WI38 (cell line): ENCODE results near the gene PTPRE.

Experiments used
- H3K4me3 ChIP-seq: 2 replicates; pipeline ENCODE4 v1.5.1; 2011; ENCODE audit warnings: low read depth, mild to moderate bottlenecking, control low read depth, low read length
- TF ChIP-seq, protein P1 (sequence below): IDR thresholded peaks from 2 replicates; pipeline ENCODE4 v1.5.1; 2012; ENCODE audit warnings: low read depth, mild to moderate bottlenecking, control low read depth, low read length

The PTPRE gene

DNA sequence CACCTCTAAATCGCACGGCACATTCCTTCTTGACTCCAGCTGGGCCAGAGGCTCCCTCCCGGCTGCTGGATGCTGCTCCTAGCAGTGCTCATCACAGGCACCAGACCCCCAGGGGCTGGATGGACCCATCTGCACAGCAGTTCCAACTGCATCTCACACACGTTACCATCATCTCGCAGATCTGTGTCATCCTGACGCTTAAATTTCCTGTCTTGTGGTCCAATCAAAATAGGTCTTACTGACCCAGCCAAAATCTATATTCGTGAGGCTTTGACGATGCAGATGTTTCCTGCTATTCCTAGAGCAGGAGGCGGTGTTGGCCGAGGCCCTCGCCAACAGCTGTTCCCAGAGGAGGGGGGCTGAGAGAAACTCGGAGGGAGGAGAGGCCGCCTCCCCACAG is 111.3 kb downstream of the PTPRE start:
- no peak overlapping the region for H3K4me3 ChIP-seq
- TF ChIP-seq, protein P1, sequence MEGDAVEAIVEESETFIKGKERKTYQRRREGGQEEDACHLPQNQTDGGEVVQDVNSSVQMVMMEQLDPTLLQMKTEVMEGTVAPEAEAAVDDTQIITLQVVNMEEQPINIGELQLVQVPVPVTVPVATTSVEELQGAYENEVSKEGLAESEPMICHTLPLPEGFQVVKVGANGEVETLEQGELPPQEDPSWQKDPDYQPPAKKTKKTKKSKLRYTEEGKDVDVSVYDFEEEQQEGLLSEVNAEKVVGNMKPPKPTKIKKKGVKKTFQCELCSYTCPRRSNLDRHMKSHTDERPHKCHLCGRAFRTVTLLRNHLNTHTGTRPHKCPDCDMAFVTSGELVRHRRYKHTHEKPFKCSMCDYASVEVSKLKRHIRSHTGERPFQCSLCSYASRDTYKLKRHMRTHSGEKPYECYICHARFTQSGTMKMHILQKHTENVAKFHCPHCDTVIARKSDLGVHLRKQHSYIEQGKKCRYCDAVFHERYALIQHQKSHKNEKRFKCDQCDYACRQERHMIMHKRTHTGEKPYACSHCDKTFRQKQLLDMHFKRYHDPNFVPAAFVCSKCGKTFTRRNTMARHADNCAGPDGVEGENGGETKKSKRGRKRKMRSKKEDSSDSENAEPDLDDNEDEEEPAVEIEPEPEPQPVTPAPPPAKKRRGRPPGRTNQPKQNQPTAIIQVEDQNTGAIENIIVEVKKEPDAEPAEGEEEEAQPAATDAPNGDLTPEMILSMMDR: no peak

DNA sequence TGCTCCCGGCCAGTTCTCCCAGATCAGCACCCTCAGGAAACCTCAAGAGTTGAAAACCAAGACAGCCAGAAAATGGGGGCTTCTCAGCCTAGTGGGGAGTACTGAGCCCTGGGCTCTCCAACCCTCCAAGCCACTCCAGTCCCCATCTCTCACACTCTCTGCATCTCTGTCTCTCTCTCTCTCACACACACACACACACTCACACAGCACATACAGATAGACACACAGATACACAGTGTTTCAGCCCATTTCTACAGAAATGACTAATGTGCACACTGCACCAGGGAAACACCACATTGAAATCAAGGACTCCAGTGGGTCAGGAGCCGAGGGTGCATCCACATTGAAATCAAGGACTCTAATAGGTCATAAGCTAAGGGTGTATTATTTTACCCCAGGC is 111.8 kb downstream of the PTPRE start:
- H3K4me3 ChIP-seq: no peak overlapping the region
- TF ChIP-seq, protein P1: no peak

- TF ChIP-seq, protein P1: no peak
Measured at GRCh38 chr10:128022261-128023196, 115.6 kb downstream of the PTPRE start.

DNA sequence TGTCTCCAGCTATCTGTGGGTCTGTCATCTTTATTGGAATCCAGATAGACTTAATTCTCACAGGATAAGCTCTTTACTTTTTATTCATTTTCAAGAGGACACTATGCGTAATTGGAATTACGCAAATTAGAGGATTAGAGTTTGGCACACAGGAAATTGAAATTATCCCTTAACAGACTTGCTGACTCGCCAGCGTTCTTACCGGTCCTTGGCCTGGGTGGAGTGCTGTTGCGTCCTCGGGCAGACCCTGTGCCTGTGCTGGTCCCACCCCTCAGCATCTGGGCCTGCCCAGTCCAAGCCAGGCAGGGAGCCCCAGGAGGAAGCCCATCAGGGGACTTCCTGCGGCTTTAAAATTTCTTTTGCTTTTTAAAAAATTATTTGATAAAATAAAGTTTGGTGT is 117.5 kb downstream of the PTPRE start:
- H3K4me3 ChIP-seq: no peak overlapping the region
- TF ChIP-seq, protein P1: no peak

More at GRCh38 chr10:128022261-128023196, 115.6 kb downstream of the PTPRE start:
- no peak overlapping the region for H3K4me3 ChIP-seq

GRCh38 chr10:128025437-128025836 is 118.5 kb downstream of the PTPRE start:
- TF ChIP-seq, protein P1: no peak
- H3K4me3 ChIP-seq: no peak overlapping the region

DNA sequence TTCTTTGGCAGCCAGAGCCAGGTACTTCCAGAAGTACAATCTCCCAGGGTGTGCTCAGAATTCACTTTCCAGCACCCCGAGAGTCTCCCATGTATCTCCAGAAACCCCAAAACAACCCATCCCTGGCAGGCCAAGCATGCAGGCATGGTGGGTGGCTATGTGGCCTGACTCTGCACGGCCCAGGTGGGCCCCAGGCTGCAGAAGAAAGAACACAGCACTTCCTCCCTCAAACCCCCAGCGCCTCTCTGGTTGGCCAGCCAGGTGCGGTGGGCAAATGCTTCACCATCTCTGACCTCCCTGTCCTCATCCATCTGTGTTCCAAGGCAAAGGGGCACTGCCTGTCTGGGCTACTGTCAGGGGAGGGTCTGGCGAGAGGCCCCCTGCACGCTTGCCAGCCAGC is 119.0 kb downstream of the PTPRE start:
- H3K4me3 ChIP-seq: no peak overlapping the region
- TF ChIP-seq, protein P1: no peak

GRCh38 chr10:128026615-128027300 is 119.9 kb downstream of the PTPRE start:
- H3K4me3 ChIP-seq: no peak overlapping the region
- TF ChIP-seq, protein P1: no peak
